Caco-2 (cell line): Measurements from ENCODE around the gene WASF3. TPM values are rescaled to one million over a fixed set of nuclear protein-coding genes. Genes with fewer than 3 reads are reported as not detected.

Experiments
- BruUV-seq: library from RNA; stranded (reverse); fragments of 400-500 nt; replicated peaks from 2 replicates; lab custom pipeline; 2021; lab: Mats Ljungman, UMichigan
- CTCF ChIA-PET: fragments of 300-600 bp; sonication (Branson Sonifier 250); formaldehyde crosslinking; loops from one replicate; lab custom pipeline; 2022; ENCODE audit warnings: antibody characterized with exemption; lab: Charles Lee
- POLR2A ChIA-PET: fragments of 300-600 bp; sonication (Branson Sonifier 250); formaldehyde crosslinking; loops from one replicate; lab custom pipeline; 2022; ENCODE audit warnings: antibody characterized with exemption; lab: Charles Lee
- DNase-seq, 2 experiments: peaks; one replicate each; pipeline versions ENCODE4 v3.0.0 to v3.0.0-alpha.2; 2020 to 2022
- H3K27me3 ChIP-seq: replicated peaks from 2 replicates; pipeline ENCODE4 v1.6.0; 2011; ENCODE audit warnings: low read length; ENCODE audit not compliant: control insufficient read depth, insufficient read depth
- H3K36me3 ChIP-seq: 2 replicates; pipeline ENCODE4 v1.5.1; 2011; ENCODE audit warnings: low read length; ENCODE audit not compliant: control insufficient read depth, insufficient read depth
- H3K4me1 ChIP-seq: fragments of 250-450 bp; sonication (Bioruptor Pico); 2 replicates; pipeline ENCODE4 v1.5.1; 2020; ENCODE audit warnings: mild to moderate bottlenecking
- H3K4me3 ChIP-seq: 2 replicates; pipeline ENCODE4 v1.5.1; 2011; ENCODE audit warnings: low read depth, mild to moderate bottlenecking, control low read depth, low read length
- H3K9me3 ChIP-seq: fragments of 250-450 bp; sonication (Bioruptor Pico); 2 replicates; pipeline ENCODE4 v1.5.1; 2020; ENCODE audit warnings: mild to moderate bottlenecking, moderate library complexity
- H3K27ac Mint-ChIP-seq: one replicate; pipeline ENCODE4 v1.8.0; 2022; ENCODE audit warnings: mixed read lengths; ENCODE audit not compliant: unreplicated experiment
- H3K27me3 Mint-ChIP-seq: one replicate; pipeline ENCODE4 v1.8.0; 2022; ENCODE audit warnings: mixed read lengths; ENCODE audit not compliant: insufficient read depth, unreplicated experiment
- H3K36me3 Mint-ChIP-seq: one replicate; pipeline ENCODE4 v1.8.0; 2022; ENCODE audit warnings: mild to moderate bottlenecking, mixed read lengths; ENCODE audit not compliant: insufficient read depth, unreplicated experiment
- H3K4me1 Mint-ChIP-seq: one replicate; pipeline ENCODE4 v1.8.0; 2022; ENCODE audit warnings: low read depth, mixed read lengths; ENCODE audit not compliant: unreplicated experiment
- H3K4me3 Mint-ChIP-seq: one replicate; pipeline ENCODE4 v1.8.0; 2022; ENCODE audit warnings: mild to moderate bottlenecking, moderate library complexity, mixed read lengths; ENCODE audit not compliant: unreplicated experiment
- H3K9me3 Mint-ChIP-seq: one replicate; pipeline ENCODE4 v1.8.0; 2022; ENCODE audit warnings: mixed read lengths; ENCODE audit not compliant: unreplicated experiment
- intact Hi-C: fragments of 100-400 bp; cut with micrococcal nuclease; formaldehyde crosslinking; loops from one replicate; pipeline ENCODE4 v1.10.0; 2022; ENCODE audit not compliant: unreplicated experiment
- total RNA-seq: library from RNA; stranded (reverse); gene quantifications from 2 replicates; pipeline ENCODE4 v1.2.3, GENCODE V29; 2022
- TF ChIP-seq, protein P1 (sequence below), 2 experiments: fragments of 200-600 bp in 1 of 2; IDR thresholded peaks; 1 replicate in 1 of 2; 2 replicates in 1 of 2; pipeline versions ENCODE4 v1.5.1 to v1.8.0; 2011 to 2022; ENCODE audit warnings: antibody characterized with exemption in 1 of 2, control low read depth in 1 of 2, inconsistent platforms in 1 of 2, low read depth in 1 of 2, low read length in 1 of 2, mild to moderate bottlenecking in 1 of 2, moderate library complexity in 1 of 2; ENCODE audit not compliant: insufficient read depth in 1 of 2, severe bottlenecking in 1 of 2, unreplicated experiment in 1 of 2

Gene WASF3
- total RNA-seq, 1 experiment from 2014 or later, result not detected

DNA sequence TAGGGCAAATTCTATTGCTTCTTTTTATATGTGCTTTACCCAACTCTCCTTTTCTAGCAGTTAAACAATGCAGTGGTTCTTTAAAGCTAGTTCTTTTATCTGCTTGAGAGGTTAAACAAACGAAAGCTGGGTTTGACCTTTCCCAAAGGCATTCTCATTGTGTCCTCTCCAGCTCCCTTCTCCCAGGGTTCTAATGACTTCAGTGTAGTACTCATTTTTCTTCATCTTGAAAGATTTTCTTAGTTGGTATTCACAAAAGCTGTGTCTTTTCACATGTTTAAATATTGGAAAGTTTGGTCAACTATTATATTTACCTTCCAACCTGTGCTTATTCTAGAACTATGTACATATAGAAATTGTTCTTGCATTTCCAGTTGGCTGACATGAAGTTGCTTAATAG is 1.5 kb downstream of the WASF3 start:
- Mint-ChIP-seq H3K9me3 (no peaks in the 10 kb centered on the region), H3K4me3 (no peak overlapping the region), H3K27ac (no peak overlapping the region), H3K4me1 (peaks cover 8% of the 10 kb centered on the region), H3K27me3 (peaks cover 4% of the 10 kb centered on the region), H3K36me3 (no peaks in the 10 kb centered on the region)
- ChIA-PET POLR2A (no interaction called here), CTCF (no interaction called here)
- H3K4me1 ChIP-seq, result peaks cover 17% of the 10 kb centered on the region
- no peaks in the 10 kb centered on the region for H3K9me3 ChIP-seq
- BruUV-seq, result no TSS peak
- intact Hi-C loops, result no loop called here
- H3K27me3 ChIP-seq, result no peaks in the 10 kb centered on the region
- TF ChIP-seq, protein P1, sequence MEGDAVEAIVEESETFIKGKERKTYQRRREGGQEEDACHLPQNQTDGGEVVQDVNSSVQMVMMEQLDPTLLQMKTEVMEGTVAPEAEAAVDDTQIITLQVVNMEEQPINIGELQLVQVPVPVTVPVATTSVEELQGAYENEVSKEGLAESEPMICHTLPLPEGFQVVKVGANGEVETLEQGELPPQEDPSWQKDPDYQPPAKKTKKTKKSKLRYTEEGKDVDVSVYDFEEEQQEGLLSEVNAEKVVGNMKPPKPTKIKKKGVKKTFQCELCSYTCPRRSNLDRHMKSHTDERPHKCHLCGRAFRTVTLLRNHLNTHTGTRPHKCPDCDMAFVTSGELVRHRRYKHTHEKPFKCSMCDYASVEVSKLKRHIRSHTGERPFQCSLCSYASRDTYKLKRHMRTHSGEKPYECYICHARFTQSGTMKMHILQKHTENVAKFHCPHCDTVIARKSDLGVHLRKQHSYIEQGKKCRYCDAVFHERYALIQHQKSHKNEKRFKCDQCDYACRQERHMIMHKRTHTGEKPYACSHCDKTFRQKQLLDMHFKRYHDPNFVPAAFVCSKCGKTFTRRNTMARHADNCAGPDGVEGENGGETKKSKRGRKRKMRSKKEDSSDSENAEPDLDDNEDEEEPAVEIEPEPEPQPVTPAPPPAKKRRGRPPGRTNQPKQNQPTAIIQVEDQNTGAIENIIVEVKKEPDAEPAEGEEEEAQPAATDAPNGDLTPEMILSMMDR (IDR thresholded peaks at IDR 0.05; ENCODE audit: insufficient read depth in 1 of 2, low read depth in 1 of 2, low read length in 1 of 2, severe bottlenecking in 1 of 2, unreplicated experiment in 1 of 2), result no peak
- DNase-seq, result peak in 1 of 2 experiments; percentile 25
- no peaks in the 10 kb centered on the region for H3K36me3 ChIP-seq
- H3K4me3 ChIP-seq, result no peak overlapping the region

DNA sequence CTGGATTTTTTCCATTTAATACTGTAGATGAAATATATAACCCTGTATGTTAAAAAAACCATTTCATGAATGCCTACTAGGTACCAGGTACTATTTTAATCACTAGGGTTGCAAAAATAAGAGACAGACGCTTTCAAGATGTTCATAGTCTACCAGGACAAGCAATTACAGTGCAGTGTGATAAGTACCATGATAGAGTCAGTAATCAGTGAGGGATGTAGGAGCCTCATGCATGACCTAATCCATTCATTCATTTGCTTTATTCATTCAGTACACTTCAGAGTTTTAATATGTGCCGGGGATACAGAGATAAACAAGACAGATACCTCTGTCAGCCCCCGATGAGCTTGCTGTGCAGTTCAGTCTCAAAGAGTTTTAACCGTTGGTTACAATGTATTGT is 3.0 kb downstream of the WASF3 start:
- no peak overlapping the region for H3K4me3 ChIP-seq
- Mint-ChIP-seq H3K4me1 (peaks cover 8% of the 10 kb centered on the region), H3K36me3 (no peaks in the 10 kb centered on the region), H3K27ac (no peak overlapping the region), H3K27me3 (peaks cover 3% of the 10 kb centered on the region), H3K9me3 (no peaks in the 10 kb centered on the region), H3K4me3 (no peak overlapping the region)
- TF ChIP-seq, protein P1 (IDR thresholded peaks at IDR 0.05; ENCODE audit: insufficient read depth in 1 of 2, low read depth in 1 of 2, low read length in 1 of 2, severe bottlenecking in 1 of 2, unreplicated experiment in 1 of 2), result no peak
- H3K36me3 ChIP-seq, result no peaks in the 10 kb centered on the region
- ChIA-PET CTCF (no interaction called here), POLR2A (no interaction called here)
- DNase-seq, result no peak
- no peaks in the 10 kb centered on the region for H3K9me3 ChIP-seq
- intact Hi-C loops, result no loop called here
- H3K27me3 ChIP-seq, result no peaks in the 10 kb centered on the region
- BruUV-seq, result no TSS peak
- peaks cover 17% of the 10 kb centered on the region for H3K4me1 ChIP-seq

DNA sequence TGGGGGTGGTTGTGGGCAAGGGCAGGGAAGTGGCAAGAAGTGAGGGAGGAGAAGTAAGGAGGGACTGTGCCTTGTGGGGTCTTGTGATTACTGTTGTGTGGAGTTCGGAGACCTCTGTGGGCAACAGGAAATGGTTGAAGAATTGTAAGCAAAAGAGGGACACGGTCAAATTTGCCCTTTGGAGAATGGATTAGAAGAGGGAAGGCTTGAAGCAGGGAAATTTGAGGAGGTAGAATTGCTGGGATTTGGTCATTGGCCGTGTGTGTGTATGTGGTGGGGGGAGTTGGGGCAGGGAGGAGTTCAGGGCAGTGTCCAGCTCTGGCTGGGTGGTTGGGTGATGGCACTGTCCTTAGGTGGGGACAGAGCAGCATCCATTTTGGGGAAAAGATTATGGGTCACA is 3.6 kb downstream of the WASF3 start:
- TF ChIP-seq, protein P1 (IDR thresholded peaks at IDR 0.05; ENCODE audit: insufficient read depth in 1 of 2, low read depth in 1 of 2, low read length in 1 of 2, severe bottlenecking in 1 of 2, unreplicated experiment in 1 of 2), result no peak
- ChIA-PET POLR2A (no interaction called here), CTCF (no interaction called here)
- Histone ChIP-seq H3K4me1 (peaks cover 17% of the 10 kb centered on the region), H3K4me3 (no peak overlapping the region), H3K36me3 (no peaks in the 10 kb centered on the region), H3K9me3 (no peaks in the 10 kb centered on the region), H3K27me3 (no peaks in the 10 kb centered on the region)
- Mint-ChIP-seq H3K4me3 (no peak overlapping the region), H3K36me3 (no peaks in the 10 kb centered on the region), H3K27ac (no peak overlapping the region), H3K4me1 (peaks cover 8% of the 10 kb centered on the region), H3K27me3 (peaks cover 3% of the 10 kb centered on the region), H3K9me3 (no peaks in the 10 kb centered on the region)
- intact Hi-C loops, result no loop called here
- BruUV-seq, result no TSS peak
- no peak for DNase-seq
